ENCODE results near the gene RPL29.

GRCh38 chr3:51961602-51962569, 33.8 kb downstream of the RPL29 start:
- TF ChIP-seq, protein P1, sequence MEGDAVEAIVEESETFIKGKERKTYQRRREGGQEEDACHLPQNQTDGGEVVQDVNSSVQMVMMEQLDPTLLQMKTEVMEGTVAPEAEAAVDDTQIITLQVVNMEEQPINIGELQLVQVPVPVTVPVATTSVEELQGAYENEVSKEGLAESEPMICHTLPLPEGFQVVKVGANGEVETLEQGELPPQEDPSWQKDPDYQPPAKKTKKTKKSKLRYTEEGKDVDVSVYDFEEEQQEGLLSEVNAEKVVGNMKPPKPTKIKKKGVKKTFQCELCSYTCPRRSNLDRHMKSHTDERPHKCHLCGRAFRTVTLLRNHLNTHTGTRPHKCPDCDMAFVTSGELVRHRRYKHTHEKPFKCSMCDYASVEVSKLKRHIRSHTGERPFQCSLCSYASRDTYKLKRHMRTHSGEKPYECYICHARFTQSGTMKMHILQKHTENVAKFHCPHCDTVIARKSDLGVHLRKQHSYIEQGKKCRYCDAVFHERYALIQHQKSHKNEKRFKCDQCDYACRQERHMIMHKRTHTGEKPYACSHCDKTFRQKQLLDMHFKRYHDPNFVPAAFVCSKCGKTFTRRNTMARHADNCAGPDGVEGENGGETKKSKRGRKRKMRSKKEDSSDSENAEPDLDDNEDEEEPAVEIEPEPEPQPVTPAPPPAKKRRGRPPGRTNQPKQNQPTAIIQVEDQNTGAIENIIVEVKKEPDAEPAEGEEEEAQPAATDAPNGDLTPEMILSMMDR (IDR thresholded peaks at IDR 0.05) = no peak
- TF ChIP-seq POLR2AphosphoS5 (IDR thresholded peaks at IDR 0.05; ENCODE audit: low read depth, low read length) = no peak
- no peak for TF ChIP-seq REST (IDR thresholded peaks at IDR 0.05; ENCODE audit: insufficient read depth in 1 of 2, low read depth in 2 of 2, low read length in 1 of 2)

All from Panc1 (cell line).